H1 (cell line): ENCODE results near the gene CST6. TPM values are rescaled to one million over a fixed set of nuclear protein-coding genes. Genes with fewer than 3 reads are reported as not detected.

Experiments
- CBX5 ChIP-seq: fragments of 300-800, 300-1000 bp; sonication (generic); IDR thresholded peaks from 2 replicates; pipeline ENCODE4 v1.7.1; 2016; ENCODE audit warnings: antibody characterized with exemption, low read length, low read depth
- CHD7 ChIP-seq: fragments of 300-600 bp; sonication (generic); IDR thresholded peaks from 2 replicates; pipeline ENCODE4 v1.7.1; 2012; ENCODE audit warnings: low read length, moderate library complexity, mild to moderate bottlenecking, inconsistent platforms; ENCODE audit not compliant: insufficient replicate concordance
- E2F6 ChIP-seq: IDR thresholded peaks from 2 replicates; pipeline ENCODE4 v1.6.1; 2012; ENCODE audit warnings: inconsistent platforms
- KDM4A ChIP-seq: IDR thresholded peaks from one replicate; pipeline ENCODE4 v1.7.1; 2012; ENCODE audit warnings: low read depth, mild to moderate bottlenecking, moderate library complexity, low read length, inconsistent platforms; ENCODE audit not compliant: severe bottlenecking
- polyA plus RNA-seq, 7 experiments: library from polyadenylated mRNA; depleted of rRNA in 3 of 7; stranded (reverse) in 5 of 7; unstranded in 2 of 7; fragments of >200 nt in 5 of 7; fragments of 200-250 nt in 2 of 7; gene quantifications; 1 replicate in 5 of 7; 2 replicates in 1 of 7; 4 replicates in 1 of 7; pipeline versions ENCODE4 v1.2.1 to v1.2.3, GENCODE V29; 2011 to 2013; ENCODE audit warnings: missing spikeins in 2 of 7, mixed read lengths in 2 of 7
- total RNA-seq: library from RNA; stranded (reverse); fragmentation: NEBNext Ultra II Directional; extraction: Animal tissue kit (Norgen Biotek cat#: 25700); gene quantifications from 2 replicates; pipeline ENCODE4 v1.2.1, GENCODE V29; 2021

Gene CST6
- total and polyA plus RNA-seq, 2 of the 8 experiments (the other 6 are each of a cell fraction or from before 2014, with no cell fraction given), result 1.6 to 7.6 TPM

- no peak for TF ChIP-seq CHD7
- no peak for TF ChIP-seq E2F6
- TF ChIP-seq CBX5, result no peak
- TF ChIP-seq KDM4A, result no peak
Observed at GRCh38 chr11:65983589-65983987, 28.2 kb upstream of the CST6 start (continued).
